Hepatocyte (in vitro differentiated cells): ENCODE results near the gene CHEK2.

Experiments
- EZH2 ChIP-seq: fragments of 200-600 bp; sonication (generic); IDR thresholded peaks from 2 replicates; pipeline ENCODE4 v1.6.1; 2016; ENCODE audit warnings: antibody characterized with exemption, mild to moderate bottlenecking, borderline replicate concordance
- TF ChIP-seq, protein P1 (sequence below): fragments of 200-600 bp; sonication (generic); IDR thresholded peaks from 2 replicates; pipeline ENCODE4 v1.5.1; 2016; ENCODE audit warnings: antibody characterized with exemption, mild to moderate bottlenecking; ENCODE audit not compliant: poor library complexity

DNA sequence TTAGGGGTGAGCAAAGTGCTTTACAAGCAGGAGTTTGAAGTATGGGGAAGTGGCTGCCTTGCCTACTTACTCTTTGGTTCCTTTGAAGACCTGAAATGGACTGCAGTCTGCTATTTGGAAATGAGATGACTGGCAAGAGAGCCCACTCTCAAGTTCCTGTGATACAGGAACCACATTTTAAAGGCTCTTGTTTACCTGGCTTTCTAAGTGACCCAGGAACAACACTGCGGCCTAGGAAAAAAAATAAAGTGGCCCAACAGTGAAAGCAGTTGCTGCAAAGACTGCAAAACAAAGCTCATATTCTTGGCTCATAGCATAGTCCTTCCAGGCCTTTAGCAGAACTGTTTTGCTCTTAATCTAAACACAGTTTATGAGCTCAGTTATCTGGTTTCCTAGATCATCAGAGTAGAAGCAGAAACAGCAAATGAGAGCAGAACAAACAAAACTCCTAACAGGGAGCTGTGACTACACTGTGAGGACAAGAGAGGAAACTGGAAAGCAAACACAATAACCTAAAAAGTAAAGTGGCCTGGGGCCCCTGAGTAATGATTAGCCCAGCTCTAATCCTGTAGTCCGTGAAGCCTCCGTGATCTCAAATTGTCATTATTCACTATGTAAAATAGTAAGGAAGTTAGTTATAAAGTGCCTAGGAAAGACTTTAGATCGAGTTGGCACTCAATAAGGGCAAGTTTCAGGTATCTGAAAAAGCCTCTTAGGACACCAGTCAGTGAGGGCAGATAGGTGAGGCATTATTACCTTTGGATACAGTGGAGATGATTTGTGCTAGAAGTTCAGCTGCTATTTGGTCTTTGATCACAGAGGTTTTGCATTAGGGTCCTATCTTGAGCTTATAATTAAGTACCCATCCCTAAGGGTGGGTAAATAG is 42.4 kb upstream of the CHEK2 start:
- no peak for TF ChIP-seq EZH2
- TF ChIP-seq, protein P1, sequence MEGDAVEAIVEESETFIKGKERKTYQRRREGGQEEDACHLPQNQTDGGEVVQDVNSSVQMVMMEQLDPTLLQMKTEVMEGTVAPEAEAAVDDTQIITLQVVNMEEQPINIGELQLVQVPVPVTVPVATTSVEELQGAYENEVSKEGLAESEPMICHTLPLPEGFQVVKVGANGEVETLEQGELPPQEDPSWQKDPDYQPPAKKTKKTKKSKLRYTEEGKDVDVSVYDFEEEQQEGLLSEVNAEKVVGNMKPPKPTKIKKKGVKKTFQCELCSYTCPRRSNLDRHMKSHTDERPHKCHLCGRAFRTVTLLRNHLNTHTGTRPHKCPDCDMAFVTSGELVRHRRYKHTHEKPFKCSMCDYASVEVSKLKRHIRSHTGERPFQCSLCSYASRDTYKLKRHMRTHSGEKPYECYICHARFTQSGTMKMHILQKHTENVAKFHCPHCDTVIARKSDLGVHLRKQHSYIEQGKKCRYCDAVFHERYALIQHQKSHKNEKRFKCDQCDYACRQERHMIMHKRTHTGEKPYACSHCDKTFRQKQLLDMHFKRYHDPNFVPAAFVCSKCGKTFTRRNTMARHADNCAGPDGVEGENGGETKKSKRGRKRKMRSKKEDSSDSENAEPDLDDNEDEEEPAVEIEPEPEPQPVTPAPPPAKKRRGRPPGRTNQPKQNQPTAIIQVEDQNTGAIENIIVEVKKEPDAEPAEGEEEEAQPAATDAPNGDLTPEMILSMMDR = no peak
